Chondrocyte (in vitro differentiated cells): ENCODE results near the gene TMEM134. TPM values are rescaled to one million over a fixed set of nuclear protein-coding genes. Genes with fewer than 3 reads are reported as not detected.
A peak's percentile ranks its signal among the peaks of the same experiment; 100 is the strongest.

Experiments used
- DNase-seq: peaks from one replicate; pipeline ENCODE4 v3.0.0; 2021; ENCODE audit warnings: mixed read lengths, low spot score
- H3K27ac Mint-ChIP-seq: one replicate; pipeline ENCODE4 v1.8.0; 2021; ENCODE audit warnings: mild to moderate bottlenecking, moderate library complexity, mixed read lengths; ENCODE audit not compliant: unreplicated experiment
- H3K27me3 Mint-ChIP-seq: 2 replicates; pipeline ENCODE4 v1.8.0; 2021; ENCODE audit warnings: low read depth, mixed read lengths
- H3K36me3 Mint-ChIP-seq: 2 replicates; pipeline ENCODE4 v1.8.0; 2021; ENCODE audit warnings: low read depth, mixed read lengths
- H3K4me1 Mint-ChIP-seq: 2 replicates; pipeline ENCODE4 v1.8.0; 2021; ENCODE audit warnings: low read depth, mild to moderate bottlenecking, mixed read lengths
- H3K4me3 Mint-ChIP-seq: one replicate; pipeline ENCODE4 v1.8.0; 2021; ENCODE audit warnings: mild to moderate bottlenecking, moderate library complexity, mixed read lengths; ENCODE audit not compliant: unreplicated experiment
- H3K9me3 Mint-ChIP-seq: 2 replicates; pipeline ENCODE4 v1.8.0; 2021; ENCODE audit warnings: low read depth, mixed read lengths
- CTCF ChIP-seq: fragments of 200-600 bp; sonication (generic); IDR thresholded peaks from 2 replicates; pipeline ENCODE4 v1.5.0; 2021; ENCODE audit warnings: antibody characterized with exemption, mild to moderate bottlenecking, moderate library complexity
- total RNA-seq: library from RNA; stranded (reverse); gene quantifications from 3 replicates; pipeline ENCODE4 v1.2.1, GENCODE V29; 2021

The TMEM134 gene
- total RNA-seq, 1 donor from 2014 or later, result 50.9 TPM

- H3K4me1 Mint-ChIP-seq, result peaks cover 46% of the 10 kb centered on the region
- peak overlapping the region; percentile 83 for H3K4me3 Mint-ChIP-seq
- H3K36me3 Mint-ChIP-seq, result peaks cover 5% of the 10 kb centered on the region
- TF ChIP-seq CTCF, result peak; percentile 96
- peak overlapping the region; percentile 88 for H3K27ac Mint-ChIP-seq
- no peaks in the 10 kb centered on the region for H3K27me3 Mint-ChIP-seq
- no peaks in the 10 kb centered on the region for H3K9me3 Mint-ChIP-seq
- no peak for DNase-seq
Observed at GRCh38 chr11:67505605-67506396, 36.8 kb upstream of the TMEM134 start.

- Mint-ChIP-seq H3K9me3 (no peaks in the 10 kb centered on the region), H3K4me1 (peaks cover 46% of the 10 kb centered on the region), H3K27ac (peak within 1 kb of the TSS; percentile 88), H3K27me3 (no peaks in the 10 kb centered on the region), H3K36me3 (peaks cover 8% of the 10 kb centered on the region), H3K4me3 (peak within 1 kb of the TSS; percentile 83)
- no peak for TF ChIP-seq CTCF
- DNase-seq, result no peak
Observed at GRCh38 chr11:67504950-67505581, 36.0 kb upstream of the TMEM134 start, which contains the start of gene PITPNM1. Gene PITPNM1, minus strand, starts transcription at chr11:67505363. Its CDS starts 1,183 bp downstream, at chr11:67504180.

- H3K9me3 Mint-ChIP-seq, result no peaks in the 10 kb centered on the region
- peak; percentile 85 for DNase-seq
- peak overlapping the region; percentile 57 for H3K27ac Mint-ChIP-seq
- peaks cover 8% of the 10 kb centered on the region for H3K36me3 Mint-ChIP-seq
- peaks cover 46% of the 10 kb centered on the region for H3K4me1 Mint-ChIP-seq
- no peaks in the 10 kb centered on the region for H3K27me3 Mint-ChIP-seq
- no peak for TF ChIP-seq CTCF
- H3K4me3 Mint-ChIP-seq, result peak overlapping the region; percentile 83
Observed at GRCh38 chr11:67504005-67504949, 35.2 kb upstream of the TMEM134 start.

DNA sequence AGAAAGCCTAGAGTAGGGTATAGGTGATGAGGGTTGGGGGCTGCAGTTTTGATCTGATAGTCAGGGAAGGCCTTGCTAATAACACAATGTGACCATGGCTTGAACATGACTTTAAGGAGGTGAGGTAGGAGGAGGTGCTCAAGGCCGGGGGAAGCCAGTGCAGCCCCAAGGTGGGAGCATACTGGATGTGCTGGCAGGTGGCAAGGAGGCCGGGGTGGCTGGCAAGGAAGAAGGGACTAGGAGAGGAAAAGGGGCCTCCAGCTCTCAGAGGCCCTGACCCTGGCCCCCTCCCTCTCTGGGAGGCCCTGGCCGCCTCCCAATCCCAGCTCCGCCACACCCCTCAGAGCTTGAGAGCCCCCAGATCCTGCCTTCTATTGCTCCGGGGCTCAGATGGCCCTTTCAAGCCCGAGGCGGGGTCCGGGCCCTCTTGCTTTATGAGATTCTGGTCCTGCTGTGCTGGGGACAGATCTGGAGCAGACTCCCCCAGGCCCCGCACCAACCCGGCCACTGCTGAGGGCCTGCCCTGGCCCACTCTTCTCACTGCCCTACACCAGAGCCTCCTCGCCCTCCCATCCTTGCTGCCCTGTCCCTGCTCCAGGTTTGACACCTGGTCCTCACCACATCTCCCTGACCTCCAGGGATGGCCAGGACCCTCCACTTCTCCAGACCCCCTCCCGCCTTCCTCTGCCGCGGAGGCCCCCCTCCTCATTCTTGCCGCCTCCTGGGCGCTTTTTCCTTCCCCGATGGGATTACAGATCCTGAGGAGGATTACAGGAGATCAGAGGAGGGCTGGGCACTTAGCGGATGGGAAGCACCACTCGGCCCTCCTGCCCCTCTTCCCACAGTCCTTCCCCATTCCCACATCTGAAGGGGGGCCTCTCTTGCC is 34.3 kb upstream of the TMEM134 start:
- peak overlapping the region; percentile 49 for H3K4me3 Mint-ChIP-seq
- H3K36me3 Mint-ChIP-seq, result peaks cover 8% of the 10 kb centered on the region
- H3K4me1 Mint-ChIP-seq, result peaks cover 38% of the 10 kb centered on the region
- no peaks in the 10 kb centered on the region for H3K9me3 Mint-ChIP-seq
- H3K27ac Mint-ChIP-seq, result no peak overlapping the region
- H3K27me3 Mint-ChIP-seq, result no peaks in the 10 kb centered on the region
- DNase-seq, result peak; percentile 82
- no peak for TF ChIP-seq CTCF
